ENCODE data around the gene LRRC59.

Gene LRRC59

DNA sequence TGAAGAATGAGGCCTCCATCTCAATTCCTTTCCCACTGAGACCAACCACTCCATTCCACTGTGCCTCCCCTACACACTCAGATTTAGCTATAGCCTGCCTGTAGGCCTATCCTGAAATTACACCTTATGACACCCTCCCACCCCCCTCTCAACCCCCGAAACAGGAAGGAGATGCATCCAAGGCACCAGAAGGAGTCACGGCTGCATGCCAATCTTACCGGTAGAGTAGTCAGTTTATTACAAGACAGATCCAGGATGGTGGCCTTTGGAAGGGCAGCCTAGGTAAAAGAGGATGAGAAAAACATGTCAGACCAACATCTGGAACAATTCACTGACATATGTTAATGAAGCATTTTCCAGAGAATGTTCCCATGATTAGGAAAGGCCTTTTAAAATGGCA is 2.6 kb downstream of the LRRC59 start:
- no peak for TF ChIP-seq CTCF (IDR thresholded peaks at IDR 0.05; ENCODE audit: low read length, missing control alignments)
- peak; percentile 22 for DNase-seq (ENCODE audit: low read depth)
- peak overlapping the region; percentile 99 for H3K4me3 ChIP-seq (replicated peaks; ENCODE audit: low read depth, low read length)

DNA sequence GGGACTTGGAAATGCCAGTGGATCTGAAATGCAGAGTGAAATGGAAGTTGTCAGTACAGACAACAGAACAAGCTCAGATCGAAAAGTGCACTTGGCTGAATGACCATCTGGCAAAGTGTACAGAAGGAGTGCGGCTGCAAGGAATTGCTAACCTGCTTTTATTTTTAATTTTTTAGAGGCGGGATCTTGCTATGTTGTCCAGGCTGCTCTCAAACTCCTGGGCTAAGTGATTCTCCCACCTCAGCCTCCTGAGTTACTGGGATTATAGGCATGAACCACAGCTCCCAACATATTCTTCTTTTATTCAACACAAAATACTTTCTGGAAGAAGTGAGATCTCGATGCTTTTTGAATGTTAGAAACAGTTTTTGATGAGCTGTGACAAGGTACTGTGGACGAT is 3.6 kb downstream of the LRRC59 start:
- no peak overlapping the region for H3K4me3 ChIP-seq (replicated peaks; ENCODE audit: low read depth, low read length)
- DNase-seq (ENCODE audit: low read depth) = no peak
- TF ChIP-seq CTCF (IDR thresholded peaks at IDR 0.05; ENCODE audit: low read length, missing control alignments) = no peak

DNA sequence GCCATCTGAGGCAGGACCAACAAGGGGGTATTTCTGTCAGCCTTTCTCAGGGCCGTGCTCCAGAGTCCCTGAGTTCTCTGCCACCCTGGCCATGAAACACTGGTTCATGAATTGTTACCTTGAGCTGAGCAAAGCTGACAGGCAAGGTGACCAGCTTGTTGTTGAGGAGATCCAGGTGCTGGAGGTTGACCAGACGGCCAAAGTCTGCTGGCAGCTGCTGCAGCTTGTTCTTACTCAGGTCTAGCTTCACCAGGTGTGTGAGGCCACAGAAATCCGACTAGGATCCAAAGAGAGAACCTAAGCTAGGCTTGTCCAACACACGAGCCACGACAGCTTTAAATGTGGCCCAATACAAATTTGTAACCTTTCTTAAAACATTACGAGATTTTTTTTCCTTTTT is 4.7 kb downstream of the LRRC59 start:
- TF ChIP-seq CTCF (IDR thresholded peaks at IDR 0.05; ENCODE audit: low read length, missing control alignments) = no peak
- H3K4me3 ChIP-seq (replicated peaks; ENCODE audit: low read depth, low read length) = no peak overlapping the region
- no peak for DNase-seq (ENCODE audit: low read depth)

- no peak for DNase-seq (ENCODE audit: low read depth)
- H3K4me3 ChIP-seq (replicated peaks; ENCODE audit: low read depth, low read length) = no peak overlapping the region
Observed at GRCh38 chr17:50389534-50389933, 7.8 kb downstream of the LRRC59 start.

GRCh38 chr17:50388728-50389127 is 8.6 kb downstream of the LRRC59 start:
- H3K4me3 ChIP-seq (replicated peaks; ENCODE audit: low read depth, low read length) = no peak overlapping the region
- no peak for TF ChIP-seq CTCF (IDR thresholded peaks at IDR 0.05; ENCODE audit: low read length, missing control alignments)
- no peak for DNase-seq (ENCODE audit: low read depth)

More at GRCh38 chr17:50389534-50389933, 7.8 kb downstream of the LRRC59 start:
- no peak for TF ChIP-seq CTCF (IDR thresholded peaks at IDR 0.05; ENCODE audit: low read length, missing control alignments)

GRCh38 chr17:50386510-50386909 is 10.8 kb downstream of the LRRC59 start:
- no peak for DNase-seq (ENCODE audit: low read depth)
- TF ChIP-seq CTCF (IDR thresholded peaks at IDR 0.05; ENCODE audit: low read length, missing control alignments) = no peak
- H3K4me3 ChIP-seq (replicated peaks; ENCODE audit: low read depth, low read length) = no peak overlapping the region

DNA sequence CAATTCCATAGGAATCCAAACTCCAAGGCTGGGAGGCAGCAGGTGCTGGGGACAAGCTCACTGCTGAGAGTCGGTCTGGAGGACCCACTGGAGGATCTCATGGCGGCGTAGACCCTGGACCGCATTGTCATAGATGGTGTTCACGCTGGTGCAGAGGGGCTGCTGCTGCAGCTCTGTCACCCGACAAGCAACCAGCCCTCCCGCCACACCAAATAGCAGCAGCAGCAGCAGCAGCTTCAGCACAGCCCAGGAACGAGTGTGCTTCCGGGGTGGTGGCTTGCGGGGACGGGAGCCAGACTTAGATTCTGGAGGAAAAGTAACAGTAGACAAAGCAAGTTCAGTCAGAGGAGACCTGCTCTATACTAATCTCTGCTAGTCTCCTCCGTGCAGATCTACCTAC is 14.4 kb downstream of the LRRC59 start:
- TF ChIP-seq CTCF (IDR thresholded peaks at IDR 0.05; ENCODE audit: low read length, missing control alignments) = no peak
- H3K4me3 ChIP-seq (replicated peaks; ENCODE audit: low read depth, low read length) = no peak overlapping the region
- DNase-seq (ENCODE audit: low read depth) = no peak

Measured in fibroblast of pulmonary artery (primary cell).